HG02852 (cell line): Measurements from ENCODE around the gene RAB17.

Experiments
- ATAC-seq: cut with Tn5 transposase; IDR thresholded peaks from one replicate; pipeline ENCODE4 v1.9.1; 2021; ENCODE audit warnings: mild to moderate bottlenecking, moderate library complexity; ENCODE audit not compliant: unreplicated experiment

RAB17 gene

DNA sequence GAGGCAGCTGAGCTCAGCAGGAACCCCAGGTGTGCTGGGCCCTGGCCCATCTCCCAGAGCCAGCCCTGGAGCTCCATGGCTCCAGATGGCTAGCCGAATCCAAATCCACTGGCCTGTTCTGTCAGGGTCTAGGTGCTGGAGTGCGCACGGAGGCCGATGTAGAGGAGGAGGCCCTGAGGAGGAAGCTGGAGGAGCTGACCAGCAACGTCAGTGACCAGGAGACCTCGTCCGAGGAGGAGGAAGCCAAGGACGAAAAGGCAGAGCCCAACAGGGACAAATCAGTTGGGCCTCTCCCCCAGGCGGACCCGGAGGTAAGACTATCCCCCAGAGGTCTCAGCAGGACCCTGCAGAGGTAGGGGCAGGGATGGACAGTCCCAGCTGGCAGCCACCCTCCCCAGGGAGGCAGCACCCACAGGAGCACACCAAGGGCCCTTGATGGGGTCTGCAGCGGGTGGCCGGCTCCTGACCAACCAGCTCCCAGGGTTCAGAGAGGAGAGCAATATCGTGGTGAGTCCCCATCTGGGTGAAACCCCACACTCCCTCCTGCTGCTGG is 50.2 kb downstream of the RAB17 start:
- no peak for ATAC-seq

DNA sequence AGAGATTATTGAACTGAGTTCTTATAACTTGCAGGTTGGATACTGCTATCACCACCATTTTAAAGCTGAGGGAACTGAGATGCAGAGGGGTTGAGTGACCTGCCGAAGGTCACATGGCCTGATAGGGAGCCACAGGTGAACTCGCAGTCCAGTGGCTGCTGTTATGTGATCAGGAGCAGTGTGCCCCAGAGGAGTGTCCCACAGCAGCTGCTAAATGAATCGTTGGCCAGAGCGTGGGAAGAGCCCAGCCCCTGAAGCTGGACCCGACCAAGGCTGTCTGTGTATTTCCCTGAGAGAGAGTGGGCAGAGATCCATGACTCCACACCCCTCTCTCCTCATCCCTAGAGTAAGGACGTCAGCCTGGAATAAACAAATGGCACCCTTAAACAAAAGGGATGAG is 50.9 kb downstream of the RAB17 start:
- ATAC-seq, result no peak

DNA sequence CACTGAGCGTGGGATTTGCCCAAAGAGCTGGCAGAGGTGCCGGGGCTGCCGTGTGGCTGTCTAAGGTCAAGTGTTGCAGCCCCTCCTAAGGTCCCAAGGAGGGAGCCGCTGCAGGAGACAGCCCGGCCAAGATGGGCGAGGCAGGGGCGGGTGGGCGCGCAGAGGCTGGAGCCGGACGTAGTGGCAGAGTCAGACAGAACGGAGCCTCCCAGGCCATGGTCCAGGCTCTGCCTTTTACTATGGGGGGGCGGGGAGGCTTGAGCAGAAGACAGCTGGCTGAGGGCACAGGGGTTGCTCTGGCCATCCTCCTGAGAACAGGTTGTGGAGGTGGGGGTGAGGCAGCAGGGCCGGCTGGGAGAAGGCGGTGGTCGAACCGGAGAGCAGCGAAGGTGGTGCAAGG is 51.6 kb downstream of the RAB17 start:
- no peak for ATAC-seq

DNA sequence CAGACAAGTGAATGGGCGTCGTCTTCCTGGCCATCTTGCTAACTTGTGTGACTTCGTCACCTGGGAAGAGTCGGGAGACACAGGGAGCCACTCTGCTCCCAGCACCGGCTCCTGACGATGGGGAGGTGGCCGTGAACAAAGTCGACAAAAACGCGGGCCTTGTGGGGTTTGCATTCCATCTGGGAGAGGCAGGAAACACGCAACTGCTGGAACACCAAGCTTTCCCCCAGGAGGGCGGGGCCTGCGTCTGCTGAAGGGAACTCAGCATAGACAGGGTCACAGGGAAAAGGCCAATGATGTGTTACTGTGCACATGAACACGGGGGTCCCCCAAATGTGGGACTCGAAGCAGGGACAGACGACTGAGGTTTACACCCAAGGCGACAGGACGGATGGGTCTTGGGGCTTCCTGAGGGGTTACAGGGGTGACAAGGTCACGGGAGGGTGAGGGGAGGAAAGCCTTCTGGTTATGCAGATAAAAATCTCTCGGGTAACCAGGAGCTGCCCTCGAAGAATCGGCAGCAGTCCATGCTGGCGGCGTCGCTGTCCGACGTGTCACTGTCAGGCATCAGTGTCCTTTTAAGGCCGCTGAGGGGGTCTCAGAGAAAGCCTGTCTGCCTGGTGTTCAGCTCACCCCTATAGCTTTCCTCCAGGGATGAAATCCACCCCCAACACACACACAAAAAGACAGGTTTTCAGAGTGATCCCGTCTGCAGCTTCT is 52.4 kb downstream of the RAB17 start:
- no peak for ATAC-seq

- no peak for ATAC-seq
Observed at GRCh38 chr2:237536617-237537016, 53.9 kb downstream of the RAB17 start.

GRCh38 chr2:237536083-237536415 is 54.5 kb downstream of the RAB17 start:
- ATAC-seq, result no peak

GRCh38 chr2:237535385-237536082 is 55.0 kb downstream of the RAB17 start:
- no peak for ATAC-seq

DNA sequence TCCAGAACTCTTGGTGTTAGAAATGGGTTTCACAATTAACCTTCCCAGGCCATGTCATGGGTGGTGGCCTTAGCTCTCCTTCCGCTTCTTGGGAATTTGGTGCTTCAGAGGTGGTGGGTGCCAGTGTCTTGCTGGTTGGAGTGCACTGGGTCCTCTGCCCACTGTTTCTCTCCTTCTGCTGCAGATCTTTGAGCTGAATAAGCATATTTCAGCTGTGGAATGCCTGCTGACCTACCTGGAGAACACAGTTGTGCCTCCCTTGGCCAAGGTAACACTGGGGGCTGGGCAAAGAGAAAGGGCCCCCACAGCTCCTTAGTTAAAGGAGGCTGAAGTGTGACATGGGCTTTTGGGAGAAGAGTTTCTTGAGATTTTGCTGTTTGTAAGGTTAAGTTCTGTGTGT is 56.2 kb downstream of the RAB17 start:
- no peak for ATAC-seq

GRCh38 chr2:237533668-237534161 is 56.8 kb downstream of the RAB17 start:
- no peak for ATAC-seq

- no peak for ATAC-seq
Observed at GRCh38 chr2:237532160-237532559, 58.4 kb downstream of the RAB17 start.

GRCh38 chr2:237530472-237531433 is 59.8 kb downstream of the RAB17 start:
- peak; percentile 68 for ATAC-seq

GRCh38 chr2:237529452-237530402 is 60.8 kb downstream of the RAB17 start:
- ATAC-seq, result peak; percentile 85

DNA sequence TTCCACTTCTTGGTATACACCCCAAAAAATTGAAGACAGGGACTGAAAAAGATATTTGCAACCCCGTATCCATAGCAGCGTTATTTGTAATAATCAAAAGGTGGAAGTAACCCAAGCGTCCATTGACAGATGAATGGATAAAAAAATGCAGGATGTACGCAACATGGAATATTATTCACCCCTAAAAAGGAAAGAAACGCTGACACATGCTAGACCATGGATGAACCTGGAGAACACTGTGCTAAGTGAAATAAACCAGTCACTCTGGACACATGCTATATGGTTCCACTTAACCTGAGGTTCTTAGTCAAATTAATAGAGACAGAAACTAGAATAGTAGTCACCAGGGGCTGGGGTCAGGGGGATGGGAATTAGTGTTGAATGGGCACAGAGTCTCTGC is 62.8 kb downstream of the RAB17 start:
- ATAC-seq, result no peak

DNA sequence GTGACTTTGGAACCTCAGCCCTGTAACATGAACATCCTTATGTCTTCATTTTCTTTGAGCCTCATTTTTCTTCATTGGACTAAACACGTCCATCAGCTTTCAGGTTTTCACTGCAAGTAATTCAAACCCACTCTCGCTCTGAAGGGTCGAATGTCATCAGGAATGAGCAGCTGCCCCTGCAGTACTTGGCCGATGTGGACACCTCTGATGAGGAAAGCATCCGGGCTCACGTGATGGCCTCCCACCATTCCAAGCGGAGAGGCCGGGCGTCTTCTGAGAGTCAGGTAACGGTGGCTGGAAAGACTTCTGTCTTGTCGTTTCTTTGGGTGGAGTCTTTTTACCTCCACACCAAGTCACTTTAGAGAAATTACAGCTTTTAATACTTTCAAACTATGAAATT is 63.3 kb downstream of the RAB17 start:
- no peak for ATAC-seq

- no peak for ATAC-seq
Observed at GRCh38 chr2:237525559-237526157, 64.9 kb downstream of the RAB17 start.

DNA sequence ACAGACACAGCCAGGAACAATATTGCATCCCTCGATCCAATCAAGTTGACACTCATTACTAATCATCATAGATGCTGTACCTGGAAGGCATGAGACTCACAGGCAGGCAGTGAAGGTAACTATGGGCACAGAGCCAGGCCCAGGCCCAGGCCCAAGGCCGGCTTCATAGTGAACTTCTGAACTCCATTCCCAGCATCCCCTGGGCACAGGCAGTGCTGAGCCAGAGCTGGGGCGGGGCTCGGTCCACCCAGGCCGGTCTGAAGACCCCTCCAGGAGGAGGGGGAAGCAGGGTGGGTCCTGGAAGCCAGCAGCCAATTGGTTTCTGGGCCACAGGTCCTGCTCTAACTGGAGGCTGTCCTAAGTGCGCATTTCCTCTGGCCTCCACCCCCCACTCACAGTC is 65.9 kb downstream of the RAB17 start:
- no peak for ATAC-seq
